NCI-H2196 (cell line): Measurements from ENCODE around the gene ESRP2.

Experiments used
- DNase-seq: peaks from one replicate; lab custom pipeline; 2025; ENCODE audit not compliant: unreplicated experiment; lab: John Stamatoyannopoulos, UW

ESRP2 gene

GRCh38 chr16:68223072-68223471, 12.9 kb downstream of the ESRP2 start:
- DNase-seq, result no peak

GRCh38 chr16:68219725-68220351, 16.1 kb downstream of the ESRP2 start:
- no peak for DNase-seq

DNA sequence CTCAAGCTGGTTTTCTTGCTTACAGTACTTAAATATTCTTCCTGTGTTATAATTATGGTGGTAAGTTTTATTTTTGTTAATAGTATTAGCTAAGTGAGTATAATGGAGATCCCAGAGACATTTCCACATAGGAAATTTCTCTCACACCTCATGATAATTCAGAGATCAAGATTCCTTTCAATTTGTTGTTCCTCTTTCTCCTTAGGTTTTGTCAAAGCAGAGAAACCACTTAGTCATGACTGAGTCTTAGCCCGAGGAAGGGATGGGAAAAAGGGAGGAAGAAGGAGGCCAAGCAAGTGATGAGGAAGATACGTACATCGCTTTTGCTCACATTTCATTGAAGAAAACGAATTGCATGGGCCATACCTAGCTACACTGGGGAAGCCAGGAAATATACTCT, 18.4 kb downstream of the ESRP2 start:
- DNase-seq, result no peak

- no peak for DNase-seq
Observed at GRCh38 chr16:68216240-68216639, 19.7 kb downstream of the ESRP2 start.

DNA sequence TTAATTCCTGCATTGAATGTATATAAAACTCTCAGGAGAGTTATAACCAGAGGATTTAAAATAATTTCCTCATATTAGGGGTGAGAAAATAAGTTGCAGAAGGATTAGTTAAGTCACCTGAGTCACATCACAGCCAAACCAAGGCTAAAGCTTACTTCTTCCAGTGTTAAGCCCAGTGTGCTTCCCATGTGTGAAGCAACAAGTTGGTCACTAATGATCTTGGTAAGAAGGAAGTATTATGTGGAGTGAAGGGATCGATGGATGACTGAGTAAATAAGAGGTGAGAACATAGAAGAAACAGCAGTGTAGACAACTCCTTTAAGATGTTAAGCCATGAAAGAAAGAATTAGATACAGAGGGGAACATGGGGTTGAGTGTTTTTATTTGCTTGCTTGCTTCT, 20.6 kb downstream of the ESRP2 start:
- no peak for DNase-seq

DNA sequence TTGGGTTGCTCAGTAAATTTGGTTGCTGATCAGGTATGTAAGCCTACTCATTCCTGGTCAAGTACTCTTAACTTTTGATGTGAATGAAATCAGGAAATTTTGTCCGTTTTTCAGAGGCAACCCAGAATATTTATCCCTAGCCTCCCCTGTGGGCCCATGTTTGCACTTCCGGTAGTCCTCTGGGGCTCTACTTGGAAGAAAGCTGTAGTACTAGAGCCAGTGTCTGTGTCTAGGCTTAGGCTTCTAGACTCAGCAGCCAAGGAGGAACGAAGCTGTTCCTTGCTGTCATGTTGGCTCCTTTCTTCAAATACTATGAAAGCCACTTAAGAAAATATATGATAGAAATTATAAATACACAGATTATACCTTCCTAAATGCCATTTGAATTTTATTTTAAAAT, 21.2 kb downstream of the ESRP2 start:
- no peak for DNase-seq

GRCh38 chr16:68206245-68206644, 29.7 kb downstream of the ESRP2 start:
- DNase-seq, result no peak

DNA sequence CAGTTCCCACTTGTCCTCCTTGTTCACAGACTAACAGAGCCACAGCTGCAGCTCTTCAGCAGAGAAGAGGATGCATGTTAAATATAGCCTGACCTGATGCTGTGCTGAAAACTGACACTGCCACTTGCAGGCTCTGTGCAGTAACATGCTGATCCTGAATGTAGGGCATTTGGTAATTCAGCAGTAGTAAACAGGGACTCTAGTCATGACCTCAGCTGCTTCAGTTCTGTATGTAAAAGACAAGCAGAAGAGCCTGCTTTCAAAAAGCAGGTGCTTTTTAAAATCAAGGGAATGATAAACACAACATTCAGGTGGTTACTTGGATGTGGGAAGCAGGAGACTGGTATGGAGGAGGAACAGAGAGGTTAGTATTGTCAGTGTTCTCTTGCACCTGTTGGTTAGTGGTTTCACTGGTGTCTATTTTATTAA, 33.8 kb downstream of the ESRP2 start:
- peak; percentile 28 for DNase-seq

DNA sequence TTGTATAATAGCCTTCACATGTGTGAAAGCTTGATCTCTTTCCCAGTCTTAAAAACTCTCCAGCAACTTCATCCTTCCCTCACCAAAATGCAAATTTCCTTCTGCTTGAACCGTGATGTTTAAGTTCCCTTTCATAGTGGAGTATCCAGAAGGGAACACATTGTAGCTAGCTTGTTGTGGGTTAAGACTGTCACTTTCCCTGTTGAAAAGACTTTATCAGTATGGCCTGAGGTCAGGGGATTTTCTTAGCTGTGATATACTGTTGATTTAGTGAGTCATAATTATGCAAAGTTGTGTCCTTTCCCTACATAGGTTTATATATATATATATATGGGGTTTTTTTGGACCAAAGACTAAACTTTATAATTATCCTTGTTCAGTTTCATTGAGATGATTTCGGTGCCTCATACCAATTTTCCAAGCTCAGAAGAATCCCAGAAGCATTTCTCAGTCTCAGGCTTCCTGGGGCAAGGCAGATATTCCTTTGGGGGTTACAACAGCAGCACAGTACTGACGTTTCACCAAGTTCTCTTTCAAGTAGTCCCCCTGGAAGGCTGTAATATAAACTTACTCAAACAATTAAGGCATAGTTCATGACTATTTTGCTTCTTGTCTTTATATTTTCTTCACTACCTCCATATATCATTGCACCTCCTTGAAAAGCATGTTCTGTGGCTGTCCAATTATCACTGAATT, 35.7 kb downstream of the ESRP2 start:
- no peak for DNase-seq

DNA sequence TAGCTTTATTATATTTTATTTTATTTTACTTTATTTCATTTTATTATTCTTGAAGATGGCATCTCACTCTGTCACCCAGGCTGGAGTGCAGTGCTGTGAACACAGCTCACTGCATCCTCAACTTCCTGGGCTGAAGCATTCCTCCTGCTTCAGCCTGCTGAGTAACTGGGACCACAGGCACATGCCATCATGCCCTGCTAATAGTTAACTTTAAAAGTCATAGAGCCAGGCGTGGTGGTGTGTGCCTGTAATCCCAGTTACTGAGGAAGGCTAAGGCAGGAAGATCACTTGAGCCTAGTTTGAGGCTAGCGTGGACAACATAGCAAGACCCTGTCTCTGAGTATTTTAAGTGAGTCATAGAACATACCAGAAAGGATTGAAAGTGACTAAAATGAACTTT, 38.7 kb downstream of the ESRP2 start:
- no peak for DNase-seq

- DNase-seq, result no peak
Observed at GRCh38 chr16:68194251-68194650, 41.7 kb downstream of the ESRP2 start.

- no peak for DNase-seq
Observed at GRCh38 chr16:68190736-68191510, 45.0 kb downstream of the ESRP2 start.

- DNase-seq, result no peak
Observed at GRCh38 chr16:68190081-68190480, 45.8 kb downstream of the ESRP2 start.

- DNase-seq, result no peak
Observed at GRCh38 chr16:68188170-68188569, 47.8 kb downstream of the ESRP2 start.

- DNase-seq, result no peak
Observed at GRCh38 chr16:68187505-68187904, 48.4 kb downstream of the ESRP2 start.

DNA sequence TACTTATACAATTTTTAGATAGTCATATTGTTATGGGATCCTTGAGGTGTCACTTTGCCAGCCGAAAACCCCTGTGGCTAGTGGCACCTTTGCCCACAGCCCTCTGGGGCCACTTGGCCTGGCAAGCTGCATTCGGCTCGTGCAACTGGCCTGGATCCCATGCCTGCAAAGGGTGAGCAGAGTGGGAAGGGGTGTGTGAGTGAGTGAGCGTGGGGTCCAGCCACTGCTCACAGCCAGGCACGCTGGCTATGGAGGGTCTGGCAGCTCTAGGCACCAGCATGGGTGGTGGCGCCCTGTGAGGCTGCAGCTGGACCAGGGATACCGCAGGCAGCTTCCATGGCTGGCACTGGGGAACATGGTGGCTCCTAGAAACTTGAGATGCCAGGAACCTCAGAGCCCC, 49.0 kb downstream of the ESRP2 start:
- DNase-seq, result no peak

GRCh38 chr16:68183046-68183445, 52.9 kb downstream of the ESRP2 start:
- DNase-seq, result no peak

DNA sequence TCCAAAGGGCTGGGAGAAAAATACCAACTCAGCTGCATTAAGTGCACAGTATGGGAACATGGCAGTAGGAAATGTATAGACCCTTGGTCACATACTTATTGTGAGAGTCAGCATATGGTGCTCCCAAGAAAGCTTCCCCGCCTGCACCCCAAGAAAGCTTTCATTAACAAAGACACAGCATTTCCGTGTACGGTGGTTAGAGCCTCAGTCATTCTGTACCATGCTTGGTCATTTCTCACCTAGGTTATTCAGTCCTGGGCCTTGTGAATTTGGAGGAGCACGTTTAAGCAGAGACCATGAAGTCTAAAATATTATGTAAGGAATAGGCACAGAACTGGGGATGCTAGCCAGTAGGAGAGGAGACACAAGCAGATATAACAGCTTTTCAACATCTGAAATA, 56.1 kb downstream of the ESRP2 start:
- no peak for DNase-seq

DNA sequence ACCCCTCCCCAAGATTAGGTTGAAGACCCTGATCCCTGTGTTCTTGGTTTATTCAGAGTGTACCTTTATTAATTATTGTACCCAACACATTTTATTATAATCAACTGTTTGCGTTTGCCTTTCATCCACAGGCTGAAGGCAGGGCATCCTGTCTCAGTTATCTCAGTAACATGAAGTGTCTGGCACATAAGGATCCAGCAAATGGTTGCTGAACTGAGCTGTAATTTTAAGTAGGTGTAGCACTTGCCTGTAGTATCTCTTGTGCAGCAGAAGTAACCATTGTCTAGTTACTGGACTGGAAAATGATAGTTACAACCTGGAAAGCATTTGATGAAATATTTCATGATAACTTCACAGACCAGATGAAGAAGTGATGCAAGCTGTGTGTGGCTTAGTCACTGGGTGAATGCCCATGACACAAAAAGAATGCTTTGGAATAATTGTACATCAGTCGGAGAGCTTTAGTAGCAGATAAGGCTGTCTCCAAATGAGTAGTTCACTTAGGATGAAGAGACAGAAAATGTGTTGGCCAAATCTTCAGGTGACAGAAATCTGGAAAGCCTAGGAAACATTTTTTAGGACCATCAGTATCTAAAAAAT, 56.6 kb downstream of the ESRP2 start:
- DNase-seq, result no peak
